Activated naive CD8-positive, alpha-beta T cell treated with anti-CD3 and anti-CD28 coated beads, Interleukin-2, amount 10 ng/mL, durations not matched to agents 7 days and 5 days (primary cell): ENCODE data around the gene IGSF21. TPM values are rescaled to one million over a fixed set of nuclear protein-coding genes. Genes with fewer than 3 reads are reported as not detected.

Experiments used
- ATAC-seq: fragments of 150-1000 bp; cut with Tn5 transposase; one replicate; pipeline ENCODE4 v1.10.0; 2021; ENCODE audit warnings: low read depth, moderate library complexity
- POLR2A ChIA-PET: fragments of 350-600 bp; sonication (Branson Sonifier 250); formaldehyde crosslinking; loops from one replicate; lab custom pipeline; 2021; ENCODE audit warnings: antibody characterized with exemption; lab: Charles Lee
- DNase-seq: peaks from one replicate; pipeline ENCODE4 v3.0.0; 2021
- H3K27ac Mint-ChIP-seq: one replicate; pipeline ENCODE4 v1.8.0; 2022; ENCODE audit warnings: mild to moderate bottlenecking, mixed read lengths
- H3K27me3 Mint-ChIP-seq: one replicate; pipeline ENCODE4 v1.8.0; 2022; ENCODE audit warnings: mild to moderate bottlenecking, moderate library complexity, mixed read lengths
- H3K36me3 Mint-ChIP-seq: one replicate; pipeline ENCODE4 v1.8.0; 2021; ENCODE audit warnings: mild to moderate bottlenecking, mixed read lengths
- H3K4me1 Mint-ChIP-seq: one replicate; pipeline ENCODE4 v1.8.0; 2021; ENCODE audit warnings: mixed read lengths
- H3K4me3 Mint-ChIP-seq: one replicate; pipeline ENCODE4 v1.8.0; 2022; ENCODE audit warnings: mild to moderate bottlenecking, moderate library complexity, mixed read lengths
- H3K9me3 Mint-ChIP-seq: one replicate; pipeline ENCODE4 v1.8.0; 2021; ENCODE audit warnings: mixed read lengths
- total RNA-seq, 2 experiments: library from RNA; stranded (reverse); gene quantifications; one replicate each; pipeline ENCODE4 v1.2.3, GENCODE V29; 2021

IGSF21 gene
- total RNA-seq, 2 experiments from 2014 or later = not detected

GRCh38 chr1:18279351-18280074 is 171.9 kb downstream of the IGSF21 start:
- no peak overlapping the region for H3K27ac Mint-ChIP-seq
- no peak for DNase-seq
- no peaks in the 10 kb centered on the region for H3K9me3 Mint-ChIP-seq
- no peaks in the 10 kb centered on the region for H3K4me1 Mint-ChIP-seq
- peaks cover 3% of the 10 kb centered on the region for H3K27me3 Mint-ChIP-seq
- no peak overlapping the region for H3K4me3 Mint-ChIP-seq
- POLR2A ChIA-PET = no interaction called here
- H3K36me3 Mint-ChIP-seq = no peaks in the 10 kb centered on the region
- no peak for ATAC-seq

DNA sequence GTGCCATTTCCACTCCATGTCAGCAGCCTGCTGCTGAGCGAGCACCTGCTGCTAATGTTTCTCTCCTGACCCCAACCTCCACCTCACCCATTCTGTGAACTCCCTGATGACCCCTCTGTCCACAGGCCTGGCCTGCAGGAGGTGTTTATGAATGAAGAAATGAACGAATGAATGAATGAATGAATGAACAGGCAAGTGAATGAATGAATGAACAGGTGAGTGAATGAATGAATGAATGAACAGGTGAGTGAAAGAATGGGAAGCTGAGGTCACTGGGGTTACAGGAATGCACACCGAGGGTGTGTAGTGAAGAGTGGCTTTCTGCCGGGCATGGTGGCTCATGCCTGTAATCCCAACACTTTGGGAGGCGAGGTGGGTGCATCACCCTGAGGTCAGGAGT is 173.4 kb downstream of the IGSF21 start:
- DNase-seq (no peak), ATAC-seq (no peak)
- no peaks in the 10 kb centered on the region for H3K9me3 Mint-ChIP-seq
- H3K36me3 Mint-ChIP-seq = no peaks in the 10 kb centered on the region
- H3K27me3 Mint-ChIP-seq = peaks cover 3% of the 10 kb centered on the region
- no peak overlapping the region for H3K27ac Mint-ChIP-seq
- no peaks in the 10 kb centered on the region for H3K4me1 Mint-ChIP-seq
- no peak overlapping the region for H3K4me3 Mint-ChIP-seq
- POLR2A ChIA-PET = no interaction called here

DNA sequence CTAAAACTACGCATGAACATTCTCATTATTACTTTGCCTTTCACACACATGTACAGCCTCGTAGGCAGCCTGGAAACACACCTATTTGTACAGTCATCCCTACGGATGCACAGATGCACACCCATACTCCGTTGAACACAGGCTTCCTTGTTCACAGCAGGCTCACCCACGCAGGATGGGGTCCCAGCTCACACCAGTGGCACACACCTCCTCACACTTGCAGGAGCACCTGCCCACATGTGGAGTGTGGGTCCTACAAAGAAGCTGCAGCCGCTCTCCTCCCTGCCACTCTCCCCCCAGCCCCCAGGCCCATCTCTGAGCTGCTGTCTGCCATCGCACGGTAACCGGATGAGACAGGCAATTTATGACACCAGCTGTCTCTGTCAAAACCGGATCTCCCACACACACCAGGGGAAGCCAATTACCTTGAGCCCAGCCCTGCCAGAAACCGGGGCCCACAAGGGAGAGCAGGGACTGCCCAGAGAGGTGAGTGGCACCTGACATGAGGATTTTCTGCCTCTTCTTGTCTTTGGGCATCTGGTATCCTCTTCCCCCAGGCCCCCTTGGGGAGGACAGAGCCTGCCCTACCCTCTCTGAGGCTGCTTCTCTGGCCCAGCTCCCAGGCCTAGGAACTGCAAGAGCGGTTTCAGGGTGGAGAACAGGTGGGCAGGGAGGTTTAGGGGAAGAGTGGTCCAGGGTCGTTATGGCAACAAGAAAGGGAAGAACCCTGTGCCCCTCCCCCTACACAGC is 175.4 kb downstream of the IGSF21 start:
- POLR2A ChIA-PET = no interaction called here
- no peaks in the 10 kb centered on the region for H3K9me3 Mint-ChIP-seq
- H3K27me3 Mint-ChIP-seq = peaks cover 2% of the 10 kb centered on the region
- no peak overlapping the region for H3K4me3 Mint-ChIP-seq
- DNase-seq (no peak), ATAC-seq (no peak)
- H3K36me3 Mint-ChIP-seq = no peaks in the 10 kb centered on the region
- H3K4me1 Mint-ChIP-seq = no peaks in the 10 kb centered on the region
- H3K27ac Mint-ChIP-seq = no peak overlapping the region

- no peaks in the 10 kb centered on the region for H3K4me1 Mint-ChIP-seq
- DNase-seq (no peak), ATAC-seq (no peak)
- H3K36me3 Mint-ChIP-seq = no peaks in the 10 kb centered on the region
- no peaks in the 10 kb centered on the region for H3K9me3 Mint-ChIP-seq
- H3K4me3 Mint-ChIP-seq = no peak overlapping the region
- H3K27me3 Mint-ChIP-seq = peaks cover 4% of the 10 kb centered on the region
- no peak overlapping the region for H3K27ac Mint-ChIP-seq
- POLR2A ChIA-PET = no interaction called here
These were observed 176.2 kb downstream of the IGSF21 start for GRCh38 chr1:18283601-18284385.

DNA sequence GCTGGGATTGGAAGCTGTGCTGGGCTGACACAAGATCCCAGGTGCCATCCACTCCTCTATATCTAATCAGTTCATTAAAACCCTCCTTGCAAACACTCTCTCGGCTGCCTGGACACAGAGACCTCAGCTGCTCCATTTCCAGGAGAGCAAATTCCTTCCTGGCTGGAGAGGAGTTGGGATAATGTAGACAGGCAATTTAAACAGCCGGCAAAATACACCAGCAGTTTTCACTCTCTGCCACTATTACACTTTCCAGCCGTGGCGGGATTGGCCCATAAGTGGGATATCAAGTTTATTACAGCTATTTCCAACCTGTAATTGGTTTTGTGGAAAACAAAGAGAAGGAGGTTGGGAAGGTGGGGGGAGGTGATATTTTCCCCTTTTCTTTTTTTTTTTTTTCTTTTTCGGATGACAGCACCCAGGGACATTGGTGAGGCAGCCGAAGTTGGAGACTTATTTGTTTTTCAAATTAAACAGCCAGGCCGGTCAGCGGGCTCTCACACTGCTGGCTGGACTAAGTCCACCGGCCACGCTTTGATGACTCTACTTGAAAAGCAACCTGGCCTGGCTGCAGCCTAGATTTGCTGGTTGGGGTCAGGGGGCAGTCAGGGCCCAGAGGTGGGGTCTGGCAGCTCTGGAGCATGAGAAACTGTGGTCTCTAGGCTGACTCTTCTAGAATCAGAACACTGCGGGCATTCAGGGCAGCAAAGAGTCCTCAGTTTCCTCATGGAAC is 177.4 kb downstream of the IGSF21 start:
- peaks cover 4% of the 10 kb centered on the region for H3K27me3 Mint-ChIP-seq
- H3K36me3 Mint-ChIP-seq = no peaks in the 10 kb centered on the region
- H3K27ac Mint-ChIP-seq = no peak overlapping the region
- H3K4me1 Mint-ChIP-seq = no peaks in the 10 kb centered on the region
- H3K4me3 Mint-ChIP-seq = no peak overlapping the region
- no peaks in the 10 kb centered on the region for H3K9me3 Mint-ChIP-seq
- ATAC-seq (no peak), DNase-seq (no peak)
- POLR2A ChIA-PET = no interaction called here

DNA sequence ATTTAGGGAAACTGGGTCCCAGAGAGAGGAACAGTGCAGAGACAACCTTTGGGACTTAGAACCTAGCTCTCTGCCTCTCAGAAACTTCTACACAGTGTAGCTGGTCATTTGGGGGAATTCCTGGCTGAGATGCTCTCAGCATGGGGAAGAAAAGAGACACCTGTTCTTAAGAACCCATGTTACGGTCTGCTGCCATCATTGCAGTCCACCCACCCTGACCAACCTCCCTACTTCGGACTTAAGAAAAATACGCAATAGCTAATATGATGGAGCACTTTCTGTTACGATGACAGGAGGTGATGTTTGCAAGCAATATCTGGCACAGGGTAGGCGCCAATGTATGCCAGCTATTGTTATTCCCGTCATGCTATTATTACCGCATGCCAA is 177.9 kb downstream of the IGSF21 start:
- ATAC-seq (no peak), DNase-seq (no peak)
- no peaks in the 10 kb centered on the region for H3K9me3 Mint-ChIP-seq
- POLR2A ChIA-PET = no interaction called here
- no peak overlapping the region for H3K4me3 Mint-ChIP-seq
- H3K27me3 Mint-ChIP-seq = peaks cover 4% of the 10 kb centered on the region
- H3K36me3 Mint-ChIP-seq = no peaks in the 10 kb centered on the region
- H3K27ac Mint-ChIP-seq = no peak overlapping the region
- H3K4me1 Mint-ChIP-seq = no peaks in the 10 kb centered on the region

DNA sequence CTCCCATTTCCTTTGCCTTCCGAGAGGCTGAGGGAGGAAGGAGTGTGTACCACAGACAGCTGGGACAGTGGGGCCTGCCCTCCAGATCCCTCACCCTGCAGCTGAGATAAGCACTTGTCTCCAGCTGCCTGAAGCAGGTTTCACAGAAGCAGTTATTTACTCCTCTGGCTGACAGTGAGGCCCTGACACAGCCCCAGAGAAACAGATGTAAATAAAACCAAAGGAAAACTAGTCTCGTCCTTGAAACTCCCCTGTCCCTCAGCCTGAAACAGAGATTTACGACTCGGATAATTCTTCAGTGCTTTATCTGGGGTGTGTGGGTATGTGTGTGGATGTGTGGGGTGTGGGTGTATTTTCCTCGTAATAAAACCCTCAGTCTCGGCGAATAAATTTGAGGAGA is 181.1 kb downstream of the IGSF21 start:
- no peaks in the 10 kb centered on the region for H3K4me1 Mint-ChIP-seq
- DNase-seq (no peak), ATAC-seq (no peak)
- no peaks in the 10 kb centered on the region for H3K36me3 Mint-ChIP-seq
- H3K27ac Mint-ChIP-seq = no peak overlapping the region
- POLR2A ChIA-PET = no interaction called here
- no peak overlapping the region for H3K4me3 Mint-ChIP-seq
- H3K27me3 Mint-ChIP-seq = peaks cover 7% of the 10 kb centered on the region
- H3K9me3 Mint-ChIP-seq = no peaks in the 10 kb centered on the region

DNA sequence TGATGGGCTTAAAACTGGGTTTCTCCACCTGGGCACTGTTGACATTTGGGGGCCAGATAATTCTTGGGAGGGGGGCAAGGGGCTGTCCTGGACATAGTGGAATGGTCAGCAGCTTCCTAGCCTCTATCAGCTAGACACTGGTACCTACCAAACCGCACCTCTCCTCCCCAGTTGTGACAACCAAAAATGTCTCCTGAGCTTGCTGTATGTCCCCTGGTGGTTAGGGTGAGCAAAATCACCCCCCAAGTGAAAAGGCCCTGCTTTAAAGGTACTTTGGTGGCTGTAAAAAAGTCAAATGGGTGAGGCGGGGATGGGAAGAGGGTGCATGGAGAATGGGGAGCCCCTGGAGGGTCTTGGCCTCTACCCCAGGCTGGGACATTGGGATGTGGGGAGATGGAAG is 182.0 kb downstream of the IGSF21 start:
- H3K9me3 Mint-ChIP-seq = no peaks in the 10 kb centered on the region
- no peak overlapping the region for H3K4me3 Mint-ChIP-seq
- no peaks in the 10 kb centered on the region for H3K36me3 Mint-ChIP-seq
- H3K27ac Mint-ChIP-seq = no peak overlapping the region
- POLR2A ChIA-PET = no interaction called here
- ATAC-seq (no peak), DNase-seq (no peak)
- H3K4me1 Mint-ChIP-seq = no peaks in the 10 kb centered on the region
- H3K27me3 Mint-ChIP-seq = peaks cover 7% of the 10 kb centered on the region

DNA sequence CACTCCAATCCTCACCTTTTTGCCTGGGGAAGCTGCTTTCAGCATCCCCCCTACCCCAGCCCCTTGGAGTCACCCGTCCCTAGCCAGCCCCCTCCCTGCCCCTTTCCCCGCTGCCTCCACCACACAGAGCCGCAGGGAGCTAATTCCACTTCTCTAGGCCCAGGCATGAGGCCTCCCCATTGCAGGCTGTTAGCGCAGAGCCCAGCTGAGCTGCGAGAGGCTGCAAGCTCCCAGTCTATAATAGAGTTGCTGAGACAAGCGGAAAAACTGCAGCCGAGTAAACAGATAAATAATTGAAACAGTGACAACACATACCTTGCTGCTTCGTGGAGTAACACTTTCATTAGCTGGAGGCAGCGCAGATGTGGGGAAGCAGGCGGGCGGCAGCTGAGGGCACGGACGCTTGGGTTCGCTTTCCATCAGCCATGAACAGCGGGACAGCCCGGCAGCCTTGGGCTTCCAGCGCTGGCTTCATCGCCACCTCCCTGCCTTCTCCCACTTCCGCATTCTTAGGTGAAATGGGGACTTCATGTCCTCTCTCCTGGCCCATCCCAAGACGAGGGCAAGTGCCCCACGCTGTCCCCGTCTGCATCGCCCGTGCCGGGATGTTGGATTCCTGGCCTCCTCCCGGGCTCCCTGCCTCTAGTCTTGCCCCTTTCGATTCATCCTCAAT is 183.3 kb downstream of the IGSF21 start:
- Mint-ChIP-seq H3K36me3 (no peaks in the 10 kb centered on the region), H3K4me3 (no peak overlapping the region), H3K9me3 (no peaks in the 10 kb centered on the region), H3K4me1 (no peaks in the 10 kb centered on the region), H3K27ac (no peak overlapping the region), H3K27me3 (peaks cover 11% of the 10 kb centered on the region)
- DNase-seq (no peak), ATAC-seq (no peak)
- POLR2A ChIA-PET = no interaction called here

GRCh38 chr1:18292531-18292930 is 184.9 kb downstream of the IGSF21 start:
- H3K4me3 Mint-ChIP-seq = no peak overlapping the region
- no peaks in the 10 kb centered on the region for H3K4me1 Mint-ChIP-seq
- POLR2A ChIA-PET = no interaction called here
- DNase-seq (no peak), ATAC-seq (no peak)
- H3K27me3 Mint-ChIP-seq = peaks cover 12% of the 10 kb centered on the region
- no peaks in the 10 kb centered on the region for H3K36me3 Mint-ChIP-seq
- H3K9me3 Mint-ChIP-seq = no peaks in the 10 kb centered on the region
- H3K27ac Mint-ChIP-seq = no peak overlapping the region

DNA sequence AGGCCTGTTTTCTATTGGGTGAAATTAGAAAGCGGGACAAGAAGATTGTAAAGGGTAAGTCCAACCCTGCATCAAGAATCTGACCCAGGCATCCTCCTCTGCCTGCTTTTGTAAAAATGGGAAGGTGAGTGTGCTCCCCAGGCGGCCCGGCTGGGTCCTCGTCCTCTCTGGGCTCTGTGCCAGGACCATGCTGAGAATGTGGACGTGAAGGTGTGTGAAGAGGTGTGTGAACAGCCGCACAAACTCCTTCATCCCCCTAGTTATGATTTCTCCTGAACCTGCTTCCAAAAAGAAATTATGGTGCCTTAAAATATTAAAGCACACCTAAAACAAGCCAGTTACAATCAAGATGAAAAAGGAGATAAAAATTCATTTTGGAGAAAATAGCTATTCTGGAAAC is 185.7 kb downstream of the IGSF21 start:
- H3K27me3 Mint-ChIP-seq = peaks cover 12% of the 10 kb centered on the region
- H3K27ac Mint-ChIP-seq = no peak overlapping the region
- H3K4me1 Mint-ChIP-seq = no peaks in the 10 kb centered on the region
- ATAC-seq = no peak
- POLR2A ChIA-PET = no interaction called here
- H3K36me3 Mint-ChIP-seq = no peaks in the 10 kb centered on the region
- DNase-seq = no peak
- H3K9me3 Mint-ChIP-seq = no peaks in the 10 kb centered on the region
- no peak overlapping the region for H3K4me3 Mint-ChIP-seq

- POLR2A ChIA-PET = interaction anchor here (0.6 kb wide), 1 partner anchor 376 kb away, joined by 4 read pairs; no protein-coding TSS in a partner anchor
- no peak for DNase-seq
- Mint-ChIP-seq H3K27ac (no peak overlapping the region), H3K4me1 (no peaks in the 10 kb centered on the region), H3K9me3 (no peaks in the 10 kb centered on the region), H3K36me3 (no peaks in the 10 kb centered on the region), H3K27me3 (peaks cover 19% of the 10 kb centered on the region), H3K4me3 (no peak overlapping the region)
- no peak for ATAC-seq
These were observed 187.0 kb downstream of the IGSF21 start for GRCh38 chr1:18294437-18295176.
